Measurements from ENCODE around the gene RNPEP.
"Not testable (repeated sequence)": the region's sequence is repeated elsewhere in the genome, so short reads cannot be mapped to it uniquely, and the experiment has no call there.

The RNPEP gene

GRCh38 chr1:202046748-202047708 lies 64.6 kb downstream of the RNPEP start:
- no peak for DNase-seq
- no peak overlapping the region for H2BK15ac ChIP-seq (replicated peaks; ENCODE audit: low read depth)
- H2BK120ac ChIP-seq (ENCODE audit: low read depth, low read length), result no peak overlapping the region
- no peaks in the 10 kb centered on the region for H3K79me2 ChIP-seq (ENCODE audit: control insufficient read depth, insufficient read depth, low read length)
- H3K27ac ChIP-seq (ENCODE audit: low read depth, low read length), result no peak overlapping the region
- no peak overlapping the region for H3K4ac ChIP-seq (ENCODE audit: low read depth, low read length)
- H3K23ac ChIP-seq (ENCODE audit: low read length), result no peak overlapping the region
- H3K4me2 ChIP-seq (ENCODE audit: low read length), result no peak overlapping the region
- no peak overlapping the region for H4K5ac ChIP-seq (ENCODE audit: low read length)
- no peaks in the 10 kb centered on the region for H3K79me1 ChIP-seq (ENCODE audit: low read length)
- no peak overlapping the region for H3K9ac ChIP-seq (ENCODE audit: low read length)
- H3K18ac ChIP-seq (ENCODE audit: low read length), result no peak overlapping the region
- H2AK5ac ChIP-seq (ENCODE audit: low read length), result no peak overlapping the region
- no peak overlapping the region for H3K4me3 ChIP-seq (ENCODE audit: low read length)
- no peak overlapping the region for H2BK5ac ChIP-seq (ENCODE audit: low read length)
- H3K56ac ChIP-seq (ENCODE audit: low read length), result no peak overlapping the region
- no peaks in the 10 kb centered on the region for H3K4me1 ChIP-seq (ENCODE audit: control insufficient read depth, low read depth, low read length)
- no CpG with 5 or more reads among the region's 5 CpGs for WGBS (ENCODE audit: extremely low coverage, insufficient coverage, low lambda C conversion rate)
- no peak overlapping the region for H4K8ac ChIP-seq (ENCODE audit: low read depth, low read length)
- no peaks in the 10 kb centered on the region for H3K27me3 ChIP-seq (ENCODE audit: insufficient read depth, low read length, poor library complexity)
- H3K36me3 ChIP-seq (ENCODE audit: control insufficient read depth, insufficient read depth, low read length), result no peaks in the 10 kb centered on the region

GRCh38 chr1:202047977-202048376 lies 65.5 kb downstream of the RNPEP start:
- no peak overlapping the region for H4K5ac ChIP-seq (ENCODE audit: low read length)
- H4K8ac ChIP-seq (ENCODE audit: low read depth, low read length), result no peak overlapping the region
- no peak overlapping the region for H3K4me3 ChIP-seq (ENCODE audit: low read length)
- H3K18ac ChIP-seq (ENCODE audit: low read length), result no peak overlapping the region
- H2AK5ac ChIP-seq (ENCODE audit: low read length), result no peak overlapping the region
- no peak overlapping the region for H3K23ac ChIP-seq (ENCODE audit: low read length)
- no peak overlapping the region for H3K4ac ChIP-seq (ENCODE audit: low read depth, low read length)
- H3K4me2 ChIP-seq (ENCODE audit: low read length), result no peak overlapping the region
- no peaks in the 10 kb centered on the region for H3K79me2 ChIP-seq (ENCODE audit: control insufficient read depth, insufficient read depth, low read length)
- no peaks in the 10 kb centered on the region for H3K36me3 ChIP-seq (ENCODE audit: control insufficient read depth, insufficient read depth, low read length)
- H3K9ac ChIP-seq (ENCODE audit: low read length), result no peak overlapping the region
- H3K56ac ChIP-seq (ENCODE audit: low read length), result no peak overlapping the region
- H3K27me3 ChIP-seq (ENCODE audit: insufficient read depth, low read length, poor library complexity), result no peaks in the 10 kb centered on the region
- H3K4me1 ChIP-seq (ENCODE audit: control insufficient read depth, low read depth, low read length), result no peaks in the 10 kb centered on the region
- H2BK5ac ChIP-seq (ENCODE audit: low read length), result no peak overlapping the region
- no peak overlapping the region for H2BK15ac ChIP-seq (replicated peaks; ENCODE audit: low read depth)
- H3K79me1 ChIP-seq (ENCODE audit: low read length), result no peaks in the 10 kb centered on the region
- DNase-seq, result no peak
- H2BK120ac ChIP-seq (ENCODE audit: low read depth, low read length), result no peak overlapping the region
- no peak overlapping the region for H3K27ac ChIP-seq (ENCODE audit: low read depth, low read length)
- WGBS (ENCODE audit: extremely low coverage, insufficient coverage, low lambda C conversion rate), result no CpG with 5 or more reads among the region's 4 CpGs

GRCh38 chr1:202049129-202049528 lies 66.7 kb downstream of the RNPEP start:
- no peak overlapping the region for H3K56ac ChIP-seq (ENCODE audit: low read length)
- WGBS (ENCODE audit: extremely low coverage, insufficient coverage, low lambda C conversion rate), result no CpG with 5 or more reads among the region's 5 CpGs
- H3K18ac ChIP-seq (ENCODE audit: low read length), result no peak overlapping the region
- no peaks in the 10 kb centered on the region for H3K79me1 ChIP-seq (ENCODE audit: low read length)
- H3K4ac ChIP-seq (ENCODE audit: low read depth, low read length), result no peak overlapping the region
- H3K23ac ChIP-seq (ENCODE audit: low read length), result no peak overlapping the region
- no peak overlapping the region for H2BK15ac ChIP-seq (replicated peaks; ENCODE audit: low read depth)
- H3K27ac ChIP-seq (ENCODE audit: low read depth, low read length), result no peak overlapping the region
- no peak overlapping the region for H2BK120ac ChIP-seq (ENCODE audit: low read depth, low read length)
- no peak overlapping the region for H3K4me2 ChIP-seq (ENCODE audit: low read length)
- no peak overlapping the region for H2AK5ac ChIP-seq (ENCODE audit: low read length)
- H4K5ac ChIP-seq (ENCODE audit: low read length), result no peak overlapping the region
- no peak overlapping the region for H2BK5ac ChIP-seq (ENCODE audit: low read length)
- H3K4me1 ChIP-seq (ENCODE audit: control insufficient read depth, low read depth, low read length), result no peaks in the 10 kb centered on the region
- H3K27me3 ChIP-seq (ENCODE audit: insufficient read depth, low read length, poor library complexity), result no peaks in the 10 kb centered on the region
- H3K4me3 ChIP-seq (ENCODE audit: low read length), result no peak overlapping the region
- DNase-seq, result no peak
- no peak overlapping the region for H4K8ac ChIP-seq (ENCODE audit: low read depth, low read length)
- H3K9ac ChIP-seq (ENCODE audit: low read length), result no peak overlapping the region
- H3K79me2 ChIP-seq (ENCODE audit: control insufficient read depth, insufficient read depth, low read length), result no peaks in the 10 kb centered on the region
- no peaks in the 10 kb centered on the region for H3K36me3 ChIP-seq (ENCODE audit: control insufficient read depth, insufficient read depth, low read length)

GRCh38 chr1:202054094-202054493 lies 71.6 kb downstream of the RNPEP start:
- Histone ChIP-seq H4K5ac (ENCODE audit: low read length) (no peak overlapping the region), H4K8ac (ENCODE audit: low read depth, low read length) (no peak overlapping the region), H2BK15ac (replicated peaks; ENCODE audit: low read depth) (no peak overlapping the region), H3K27me3 (ENCODE audit: insufficient read depth, low read length, poor library complexity) (no peaks in the 10 kb centered on the region), H3K4me1 (ENCODE audit: control insufficient read depth, low read depth, low read length) (no peaks in the 10 kb centered on the region), H2BK120ac (ENCODE audit: low read depth, low read length) (no peak overlapping the region), H3K4me2 (ENCODE audit: low read length) (no peak overlapping the region), H3K56ac (ENCODE audit: low read length) (no peak overlapping the region), H3K36me3 (ENCODE audit: control insufficient read depth, insufficient read depth, low read length) (no peaks in the 10 kb centered on the region), H3K4me3 (ENCODE audit: low read length) (no peak overlapping the region), H2BK5ac (ENCODE audit: low read length) (no peak overlapping the region), H3K9ac (ENCODE audit: low read length) (no peak overlapping the region), H3K79me2 (ENCODE audit: control insufficient read depth, insufficient read depth, low read length) (no peaks in the 10 kb centered on the region), H3K27ac (ENCODE audit: low read depth, low read length) (no peak overlapping the region), H2AK5ac (ENCODE audit: low read length) (no peak overlapping the region), H3K79me1 (ENCODE audit: low read length) (no peaks in the 10 kb centered on the region), H3K4ac (ENCODE audit: low read depth, low read length) (no peak overlapping the region), H3K23ac (ENCODE audit: low read length) (no peak overlapping the region), H3K18ac (ENCODE audit: low read length) (no peak overlapping the region)
- no CpG with 5 or more reads among the region's 7 CpGs for WGBS (ENCODE audit: extremely low coverage, insufficient coverage, low lambda C conversion rate)
- DNase-seq, result no peak

- not testable (repeated sequence) for H3K79me2 ChIP-seq (ENCODE audit: control insufficient read depth, insufficient read depth, low read length); H4K5ac ChIP-seq (ENCODE audit: low read length); H3K4me2 ChIP-seq (ENCODE audit: low read length); H2BK15ac ChIP-seq (replicated peaks; ENCODE audit: low read depth); H3K4ac ChIP-seq (ENCODE audit: low read depth, low read length); H3K4me3 ChIP-seq (ENCODE audit: low read length); H3K18ac ChIP-seq (ENCODE audit: low read length); H3K23ac ChIP-seq (ENCODE audit: low read length); H3K56ac ChIP-seq (ENCODE audit: low read length); H3K4me1 ChIP-seq (ENCODE audit: control insufficient read depth, low read depth, low read length); H2BK120ac ChIP-seq (ENCODE audit: low read depth, low read length); H3K79me1 ChIP-seq (ENCODE audit: low read length); H2BK5ac ChIP-seq (ENCODE audit: low read length); H3K36me3 ChIP-seq (ENCODE audit: control insufficient read depth, insufficient read depth, low read length); DNase-seq; H3K27ac ChIP-seq (ENCODE audit: low read depth, low read length); H3K27me3 ChIP-seq (ENCODE audit: insufficient read depth, low read length, poor library complexity); H3K9ac ChIP-seq (ENCODE audit: low read length); H4K8ac ChIP-seq (ENCODE audit: low read depth, low read length); H2AK5ac ChIP-seq (ENCODE audit: low read length)
- WGBS (ENCODE audit: extremely low coverage, insufficient coverage, low lambda C conversion rate), result no CpG with 5 or more reads among the region's 4 CpGs
These were observed 72.2 kb downstream of the RNPEP start for GRCh38 chr1:202054673-202055072.

Data from mesendoderm (in vitro differentiated cells).